Left lobe of liver (tissue), 2 donors: Measurements from ENCODE around the gene MAD2L1. TPM values are rescaled to one million over a fixed set of nuclear protein-coding genes. Genes with fewer than 3 reads are reported as not detected.
A peak's percentile ranks its signal among the peaks of the same experiment; 100 is the strongest.

ENCODE experiments used
- ATAC-seq: fragments of 200-7000 bp; cut with Tn5 transposase; one replicate; pipeline ENCODE4 v1.9.1; 2020; ENCODE audit warnings: mild to moderate bottlenecking, moderate library complexity
- DNase-seq: peaks from one replicate; pipeline ENCODE4 v3.0.0-alpha.2; 2020; ENCODE audit warnings: low spot score
- total RNA-seq: library from RNA; stranded (reverse); gene quantifications from one replicate; pipeline ENCODE4 v1.2.1, GENCODE V29; 2021
- donor health status: DM: no; HTN: no; CAD: no; lungs with moderate emphysema.
- donor health status: DM: no; HTN: yes; CAD: no.

Gene MAD2L1
- total RNA-seq, 1 donor from 2014 or later: 0.83 TPM

DNA sequence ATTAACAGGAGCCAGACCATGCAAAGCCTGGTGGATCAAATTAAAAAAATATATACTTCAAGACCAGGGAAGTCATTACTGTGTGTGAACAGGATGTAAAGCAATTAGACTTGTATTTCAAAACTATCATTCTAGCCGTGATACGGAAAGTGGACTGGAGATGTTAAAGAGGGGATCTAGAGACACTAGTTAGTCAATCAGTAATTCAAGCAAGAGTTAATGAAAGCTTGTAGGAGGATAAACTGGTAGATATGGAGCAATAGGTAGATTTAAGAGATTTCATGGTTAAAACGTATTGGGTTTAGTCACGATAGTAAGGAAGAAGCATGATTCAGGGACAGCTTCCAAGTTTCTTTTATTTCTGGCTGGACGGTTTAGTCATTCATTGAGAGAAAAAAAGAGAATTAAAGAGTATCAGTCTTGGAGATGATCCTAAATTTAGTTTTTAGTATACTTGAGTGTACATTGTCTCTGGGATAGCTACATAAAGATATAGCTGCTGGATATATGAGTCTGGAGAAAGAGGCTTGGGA lies 3.9 kb downstream of the MAD2L1 start:
- no peak for DNase-seq
- ATAC-seq: no peak

- DNase-seq (no peak), ATAC-seq (no peak)
These were observed 7.6 kb downstream of the MAD2L1 start for GRCh38 chr4:120059036-120059435.

- no peak for DNase-seq
These were observed 9.2 kb downstream of the MAD2L1 start for GRCh38 chr4:120057416-120057815.

GRCh38 chr4:120056246-120056645 lies 10.4 kb downstream of the MAD2L1 start:
- no peak for DNase-seq
- ATAC-seq: no peak

More at GRCh38 chr4:120057416-120057815, 9.2 kb downstream of the MAD2L1 start:
- no peak for ATAC-seq

DNA sequence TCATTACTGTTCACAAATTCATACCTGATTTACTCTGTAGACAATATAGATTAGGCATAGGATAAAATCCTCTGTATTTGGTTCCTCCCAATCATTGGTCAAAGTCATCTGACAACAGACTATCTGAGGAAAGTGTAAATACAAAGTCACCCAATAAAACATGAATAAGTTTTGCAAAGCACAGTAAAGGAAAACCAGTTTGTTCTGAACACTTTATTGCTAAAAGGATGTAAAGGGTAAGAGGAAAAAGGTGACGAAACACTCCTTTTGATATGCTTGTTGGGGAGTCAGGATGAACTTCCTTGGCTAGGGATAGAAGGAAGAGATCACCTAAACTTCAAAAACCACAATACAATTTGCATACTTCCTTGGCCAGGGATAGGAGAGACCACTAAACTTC lies 10.9 kb downstream of the MAD2L1 start:
- no peak for ATAC-seq
- DNase-seq: no peak

DNA sequence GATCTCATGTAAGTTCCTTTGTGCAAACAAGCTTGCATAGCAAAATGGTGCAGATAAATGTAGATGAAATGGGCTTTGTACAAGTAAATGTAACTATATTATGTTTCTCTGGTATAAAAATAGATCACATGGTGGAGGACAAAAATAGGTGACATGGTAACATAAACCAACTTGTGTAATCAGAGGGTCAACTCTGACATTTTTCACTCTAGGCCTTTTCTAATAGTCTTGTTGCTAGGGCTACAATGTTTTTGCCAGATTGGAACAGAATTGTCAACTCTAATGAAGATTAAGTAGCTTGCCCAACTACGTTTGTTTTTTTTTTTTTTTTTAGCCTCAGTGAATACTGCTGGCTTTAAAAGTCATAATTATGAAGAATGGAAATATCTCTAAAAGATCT lies 11.5 kb downstream of the MAD2L1 start:
- DNase-seq: no peak

DNA sequence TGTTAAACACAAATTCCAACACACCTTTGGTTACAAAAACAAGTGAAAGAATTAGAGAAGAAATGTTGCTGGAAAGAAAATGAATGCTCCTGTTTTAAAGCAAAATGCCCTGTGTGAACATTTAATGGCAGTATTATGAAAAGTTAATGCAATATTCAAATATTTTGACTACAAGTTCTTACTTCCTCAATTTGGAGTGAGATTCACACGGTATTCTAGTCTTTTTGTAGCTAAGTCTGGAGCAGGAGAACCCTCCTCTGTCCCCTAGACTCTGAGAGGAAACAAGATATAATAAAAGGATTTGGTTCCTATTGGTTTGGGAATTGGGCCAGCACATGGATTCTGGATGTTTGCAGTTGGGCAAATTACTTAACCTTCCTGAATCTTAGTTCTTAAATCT lies 12.7 kb downstream of the MAD2L1 start:
- no peak for DNase-seq
- no peak for ATAC-seq

More for the DNA sequence above, 11.5 kb downstream of the MAD2L1 start:
- no peak for ATAC-seq

GRCh38 chr4:120052856-120053255 lies 13.8 kb downstream of the MAD2L1 start:
- no peak for DNase-seq
- no peak for ATAC-seq

GRCh38 chr4:120051253-120051652 lies 15.4 kb downstream of the MAD2L1 start:
- no peak for DNase-seq

DNA sequence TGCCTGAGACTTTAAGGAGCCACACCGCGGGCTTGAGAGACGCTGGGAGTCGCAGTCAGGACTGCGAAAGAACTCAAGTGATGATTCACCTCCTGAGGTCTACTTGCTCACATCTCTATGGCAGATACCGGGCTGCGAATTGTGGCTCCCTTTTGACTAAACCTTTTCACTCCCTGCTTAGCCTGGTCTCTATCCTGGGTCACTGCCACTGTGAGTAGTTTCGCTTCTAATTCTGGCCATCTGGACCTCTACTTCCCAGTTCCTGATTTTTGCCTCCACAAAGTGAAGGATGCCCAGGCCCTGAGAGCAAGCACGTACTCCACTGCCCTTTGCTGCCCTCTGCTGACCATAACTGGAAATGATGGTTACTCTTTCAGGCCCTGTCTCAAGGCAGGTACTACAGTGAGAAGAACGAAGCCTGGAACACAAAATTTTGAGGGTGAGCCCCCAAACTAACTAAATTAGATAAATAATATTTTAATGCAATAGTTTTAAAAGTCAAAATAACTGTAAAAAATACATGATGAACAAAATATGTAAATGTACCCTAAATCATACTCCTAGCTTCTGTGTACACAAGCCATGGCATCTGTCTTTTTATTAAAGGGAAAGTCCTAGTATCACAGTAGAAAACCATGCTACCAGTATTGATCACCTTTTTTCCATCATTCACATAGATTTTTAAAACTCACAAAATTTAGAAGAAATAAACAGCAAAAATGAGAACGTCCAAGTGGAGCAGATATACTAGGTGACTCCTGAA lies 16.7 kb downstream of the MAD2L1 start:
- peak; percentile 67 for DNase-seq
- peak; percentile 100 for ATAC-seq

More at GRCh38 chr4:120051253-120051652, 15.4 kb downstream of the MAD2L1 start:
- ATAC-seq: no peak

DNA sequence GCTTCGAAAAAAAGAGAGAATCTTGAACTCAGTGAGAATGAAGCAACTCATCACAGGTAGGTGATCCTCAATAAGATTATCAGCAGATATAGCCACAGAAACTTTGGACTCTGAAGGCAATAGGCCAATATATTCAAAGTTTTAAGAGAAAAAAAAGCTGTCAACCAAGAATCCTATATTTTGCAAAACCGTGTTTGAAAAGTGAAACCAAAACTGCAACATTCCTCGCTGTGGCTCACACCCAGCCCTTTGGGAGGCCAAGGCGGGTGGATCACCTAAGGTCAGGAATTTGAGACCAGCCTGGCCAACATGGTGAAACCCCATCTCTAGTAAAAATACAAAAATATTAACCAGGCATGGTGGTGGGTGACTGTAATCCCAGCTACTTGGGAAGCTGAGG lies 22.8 kb downstream of the MAD2L1 start:
- DNase-seq (no peak), ATAC-seq (no peak)

- DNase-seq (no peak), ATAC-seq (no peak)
These were observed 29.2 kb downstream of the MAD2L1 start for GRCh38 chr4:120037411-120037810.

DNA sequence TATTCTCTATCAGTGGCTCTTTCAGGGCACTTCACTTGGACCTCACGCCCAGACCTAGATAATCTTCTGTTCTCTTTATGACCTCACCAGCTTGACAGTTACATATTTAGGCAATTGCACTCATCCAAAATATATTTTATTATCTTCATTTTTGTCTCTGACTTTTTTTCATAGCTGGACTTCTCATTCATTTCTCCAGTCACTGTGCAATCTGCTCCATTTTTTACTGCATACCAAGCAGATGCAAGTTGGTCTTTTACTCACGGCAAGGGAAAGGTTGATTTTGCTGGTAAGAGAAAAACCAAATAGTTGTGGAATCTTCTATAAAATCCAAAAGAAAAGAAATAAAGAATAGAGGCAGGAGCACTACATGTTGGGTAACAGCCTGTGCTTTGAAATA lies 31.7 kb downstream of the MAD2L1 start:
- DNase-seq: no peak
- no peak for ATAC-seq

DNA sequence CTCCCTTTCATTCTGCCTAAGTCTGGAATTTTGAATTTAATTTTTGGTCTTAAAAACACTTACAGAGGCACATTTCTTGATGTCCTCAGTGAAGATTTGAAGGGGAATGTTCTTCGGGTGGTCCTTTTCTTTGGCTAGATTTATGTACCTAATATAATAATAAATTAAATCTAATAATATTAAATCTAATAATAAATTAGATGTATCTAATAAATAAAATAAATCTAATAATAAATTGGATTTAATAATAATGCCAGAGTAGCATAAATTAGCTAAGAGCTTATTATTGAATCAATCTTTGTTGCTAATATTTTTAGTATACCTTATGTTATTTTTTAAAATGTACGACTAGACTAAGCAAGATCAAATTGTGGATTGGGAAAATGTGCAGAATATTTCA lies 39.8 kb downstream of the MAD2L1 start:
- DNase-seq (no peak), ATAC-seq (no peak)

GRCh38 chr4:120025516-120025915 lies 41.1 kb downstream of the MAD2L1 start:
- no peak for ATAC-seq
- no peak for DNase-seq

- ATAC-seq (no peak), DNase-seq (no peak)
These were observed 47.9 kb downstream of the MAD2L1 start for GRCh38 chr4:120018786-120019185.

DNA sequence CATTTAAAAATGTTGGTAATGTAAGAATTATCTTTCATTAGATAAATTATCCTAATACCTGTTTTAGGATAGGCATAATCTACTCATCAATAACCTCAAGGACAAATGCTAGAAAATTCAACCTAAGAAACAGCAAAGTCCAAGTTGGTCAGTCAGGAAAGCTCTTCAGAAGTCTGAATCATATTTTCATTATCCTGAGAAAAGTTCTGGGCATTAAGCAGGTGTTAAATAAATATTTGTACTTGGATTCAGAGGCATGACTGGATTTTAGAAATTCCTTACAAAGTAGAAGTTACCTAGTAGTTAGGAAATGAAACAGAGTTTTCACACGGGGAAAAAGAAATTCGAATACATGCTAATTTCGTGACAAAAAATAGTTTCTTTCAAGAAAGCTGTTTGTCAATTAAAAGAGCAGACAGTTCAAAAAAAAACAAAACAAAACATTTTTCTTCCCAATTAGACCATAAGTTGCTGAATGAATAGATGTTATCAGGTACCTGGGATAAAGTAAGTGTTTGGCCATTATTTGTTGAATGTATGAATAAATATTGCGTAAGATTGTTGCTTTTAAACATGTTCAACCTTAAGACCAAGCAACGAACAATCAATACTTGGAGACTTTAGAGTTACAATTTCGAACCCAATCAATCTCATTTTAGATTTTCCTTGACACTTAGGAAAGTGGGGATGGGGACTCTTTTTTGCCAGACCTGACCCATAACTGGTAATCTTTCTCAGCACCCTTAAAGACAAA lies 48.5 kb downstream of the MAD2L1 start:
- ATAC-seq (no peak), DNase-seq (no peak)

DNA sequence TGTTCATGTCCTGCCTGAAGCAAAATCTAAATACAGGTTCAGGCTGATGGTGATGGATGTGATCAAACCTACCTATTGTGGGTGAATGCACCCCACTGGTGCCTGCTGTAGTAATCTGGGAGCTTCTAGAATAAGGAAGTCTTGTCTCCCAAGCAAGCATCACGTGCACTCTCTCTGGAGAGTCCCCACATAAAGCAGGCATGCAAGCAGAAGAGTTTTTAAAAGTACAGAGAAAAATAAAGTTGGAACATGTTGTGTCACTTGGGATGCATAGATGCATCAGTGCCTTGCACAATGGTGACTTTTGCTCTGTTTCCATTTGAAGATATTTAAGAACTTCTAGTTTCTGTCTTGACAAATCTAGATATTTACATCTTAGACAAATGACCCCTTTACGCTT lies 54.9 kb downstream of the MAD2L1 start:
- ATAC-seq (no peak), DNase-seq (no peak)

DNA sequence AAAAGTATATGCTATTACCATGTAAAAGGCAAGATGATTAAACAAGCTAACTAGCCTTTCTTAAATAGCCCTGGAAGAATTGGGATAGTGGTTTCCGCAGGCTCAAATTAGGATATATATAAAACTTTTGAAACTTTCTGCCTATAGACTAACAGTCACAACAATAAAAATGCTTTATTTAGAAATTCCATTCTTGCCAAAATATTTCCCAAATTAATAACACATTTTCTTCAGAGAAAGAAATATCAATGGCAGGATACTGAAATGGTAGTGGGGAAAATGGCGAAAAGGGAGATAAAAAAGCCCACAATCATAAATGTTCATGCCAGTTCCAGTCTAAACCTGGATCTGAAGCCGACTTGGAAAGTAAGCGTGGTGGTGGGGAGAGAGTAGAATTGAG lies 56.0 kb downstream of the MAD2L1 start:
- no peak for DNase-seq
- ATAC-seq: no peak

DNA sequence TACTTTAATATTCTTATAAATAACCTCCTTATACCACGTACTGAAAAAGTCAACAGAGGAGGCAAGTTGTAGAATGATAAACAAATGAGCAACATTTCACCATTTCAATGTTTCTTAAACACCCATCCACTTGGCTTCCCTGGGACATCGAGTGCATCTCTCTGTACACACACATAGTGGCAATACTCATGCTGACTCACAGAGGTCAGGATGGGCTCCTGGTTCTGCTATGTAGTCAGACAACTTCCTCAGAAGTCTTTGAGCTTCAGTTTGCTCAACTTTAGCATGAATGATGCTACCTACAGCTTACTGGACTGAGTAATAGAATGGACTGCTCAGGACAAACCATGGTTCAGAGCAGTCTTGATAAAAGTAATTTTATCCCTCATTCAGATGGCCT lies 56.9 kb downstream of the MAD2L1 start:
- no peak for ATAC-seq
- DNase-seq: no peak

GRCh38 chr4:120008957-120009356 lies 57.7 kb downstream of the MAD2L1 start:
- ATAC-seq: no peak
- DNase-seq: no peak

- ATAC-seq (no peak), DNase-seq (no peak)
These were observed 58.7 kb downstream of the MAD2L1 start for GRCh38 chr4:120007896-120008436.
